GM18502 (cell line): ENCODE data around the gene FAM161B.
A peak's percentile ranks its signal among the peaks of the same experiment; 100 is the strongest.
"Not testable (repeated sequence)": the region's sequence is repeated elsewhere in the genome, so short reads cannot be mapped to it uniquely, and the experiment has no call there.

Experiments used
- ATAC-seq: cut with Tn5 transposase; IDR thresholded peaks from one replicate; pipeline ENCODE4 v1.9.1; 2021; ENCODE audit warnings: mild to moderate bottlenecking; ENCODE audit not compliant: unreplicated experiment, poor library complexity

Gene FAM161B

GRCh38 chr14:73949752-73950734 lies at the start of gene FAM161B, which contains the start of gene COQ6:
TSS of gene FAM161B (minus strand) at chr14:73950094. CDS start at chr14:73950026, 68 bp downstream.
TSS of gene COQ6 (plus strand) at chr14:73950302. CDS start at chr14:73950333, 31 bp downstream.
- ATAC-seq = peak; percentile 94

GRCh38 chr14:73998726-73999125 lies 48.8 kb upstream of the FAM161B start:
- no peak for ATAC-seq

GRCh38 chr14:73997944-73998447 lies 48.1 kb upstream of the FAM161B start:
- no peak for ATAC-seq

- no peak for ATAC-seq
Measured at GRCh38 chr14:73997108-73997943, 47.4 kb upstream of the FAM161B start.

- ATAC-seq = no peak
Measured at GRCh38 chr14:73996731-73997107, 46.8 kb upstream of the FAM161B start.

- ATAC-seq = no peak
Measured at GRCh38 chr14:73995977-73996378, 46.1 kb upstream of the FAM161B start.

GRCh38 chr14:73994926-73995325 lies 45.0 kb upstream of the FAM161B start:
- ATAC-seq = not testable (repeated sequence)

- no peak for ATAC-seq
Measured at GRCh38 chr14:73991092-73991491, 41.2 kb upstream of the FAM161B start.

GRCh38 chr14:73988656-73989055 lies 38.8 kb upstream of the FAM161B start:
- not testable (repeated sequence) for ATAC-seq

- no peak for ATAC-seq
Measured at GRCh38 chr14:73988065-73988464, 38.2 kb upstream of the FAM161B start.

- no peak for ATAC-seq
Measured at GRCh38 chr14:73977896-73978295, 28.0 kb upstream of the FAM161B start.

GRCh38 chr14:73976125-73976524 lies 26.2 kb upstream of the FAM161B start:
- no peak for ATAC-seq

- ATAC-seq = no peak
Measured at GRCh38 chr14:73973497-73973896, 23.6 kb upstream of the FAM161B start.

- ATAC-seq = no peak
Measured at GRCh38 chr14:73968885-73969284, 19.0 kb upstream of the FAM161B start.

GRCh38 chr14:73965216-73965615 lies 15.3 kb upstream of the FAM161B start:
- no peak for ATAC-seq

GRCh38 chr14:73961192-73961591 lies 11.3 kb upstream of the FAM161B start:
- ATAC-seq = no peak

- ATAC-seq = no peak
Measured at GRCh38 chr14:73958591-73958990, 8.7 kb upstream of the FAM161B start.

GRCh38 chr14:73955674-73956073 lies 5.8 kb upstream of the FAM161B start:
- ATAC-seq = no peak

- no peak for ATAC-seq
Measured at GRCh38 chr14:73953731-73954130, 3.8 kb upstream of the FAM161B start.

- no peak for ATAC-seq
Measured at GRCh38 chr14:73945159-73945670, 4.7 kb downstream of the FAM161B start.
